B cell (primary cell): Measurements from ENCODE around the gene TPO. TPM values are rescaled to one million over a fixed set of nuclear protein-coding genes. Genes with fewer than 3 reads are reported as not detected.

Experiments
- ATAC-seq: fragments of 200-7000 bp; cut with Tn5 transposase; one replicate; pipeline ENCODE4 v1.10.0; 2021; ENCODE audit warnings: low read depth, mild to moderate bottlenecking, moderate number of reproducible peaks, moderate library complexity
- CTCF ChIA-PET: fragments of 350-600 bp; sonication (Branson Sonifier 250); formaldehyde crosslinking; loops from one replicate; lab custom pipeline; 2021; ENCODE audit warnings: antibody characterized with exemption, inconsistent platforms; lab: Charles Lee
- POLR2A ChIA-PET: fragments of 350-600 bp; sonication (Branson Sonifier 250); formaldehyde crosslinking; loops from one replicate; lab custom pipeline; 2021; ENCODE audit warnings: antibody characterized with exemption; lab: Charles Lee
- DNase-seq: peaks from one replicate; pipeline ENCODE4 v3.0.0; 2013
- H2AFZ ChIP-seq: 2 replicates; pipeline ENCODE4 v1.6.1; 2012; ENCODE audit warnings: mild to moderate bottlenecking, low read depth, low read length; ENCODE audit not compliant: insufficient read depth, poor library complexity, severe bottlenecking
- H3K27ac ChIP-seq, 2 donors: 1 replicate in 1 of 2; 2 replicates in 1 of 2; pipeline ENCODE4 v1.5.1; 2012 to 2013; ENCODE audit warnings: low read length in 2 of 2, mild to moderate bottlenecking in 2 of 2, moderate library complexity in 1 of 2
- H3K27me3 ChIP-seq, 4 experiments: fragments of 200-600 bp in 1 of 4; sonication (generic) in 1 of 4; replicated peaks in 1 of 4; 1 replicate in 2 of 4; 2 replicates in 2 of 4; pipeline versions ENCODE4 v1.6.1 to v1.7.0; 2013 to 2016; ENCODE audit warnings: low read length in 3 of 4, mild to moderate bottlenecking in 2 of 4, mixed read lengths in 1 of 4, moderate library complexity in 1 of 4; ENCODE audit not compliant: insufficient read depth in 4 of 4, control insufficient read depth in 3 of 4; ENCODE audit errors: control extremely low read depth in 1 of 4
- H3K36me3 ChIP-seq, 2 experiments: replicated peaks in 1 of 2; 1 replicate in 1 of 2; 2 replicates in 1 of 2; pipeline versions ENCODE4 v1.6.1 to v1.7.1; 2013; ENCODE audit warnings: low read length in 1 of 2; ENCODE audit not compliant: insufficient read depth in 2 of 2, control insufficient read depth in 1 of 2; ENCODE audit errors: control extremely low read depth in 1 of 2, extremely low read depth in 1 of 2
- H3K4me1 ChIP-seq, 2 donors: fragments of 200-600 bp in 1 of 2; sonication (generic) in 1 of 2; 1 replicate in 1 of 2; 2 replicates in 1 of 2; pipeline versions ENCODE4 v1.5.1 to v1.6.1; 2013 to 2017; ENCODE audit warnings: low read length in 2 of 2; ENCODE audit not compliant: control insufficient read depth in 2 of 2, insufficient read depth in 2 of 2
- H3K4me2 ChIP-seq: replicated peaks from 2 replicates; pipeline ENCODE3; 2012; ENCODE audit warnings: mild to moderate bottlenecking, low read depth, low read length; ENCODE audit not compliant: poor library complexity, severe bottlenecking
- H3K4me3 ChIP-seq, 5 experiments: fragments of 200-600 bp in 1 of 5; sonication (generic) in 1 of 5; 1 replicate in 3 of 5; 2 replicates in 2 of 5; pipeline versions ENCODE4 v1.5.1 to v1.7.0; 2011 to 2016; ENCODE audit warnings: low read length in 4 of 5, mild to moderate bottlenecking in 4 of 5, low read depth in 2 of 5, control low read depth in 1 of 5, moderate library complexity in 1 of 5; ENCODE audit not compliant: insufficient read depth in 1 of 5; ENCODE audit errors: control extremely low read depth in 1 of 5, extremely low read depth in 1 of 5
- H3K79me2 ChIP-seq: fragments of 200-600 bp; sonication (generic); one replicate; pipeline ENCODE4 v1.6.0; 2016; ENCODE audit warnings: low read length; ENCODE audit not compliant: control insufficient read depth, insufficient read depth
- H3K9ac ChIP-seq: fragments of 200-600 bp; sonication (generic); 2 replicates; pipeline ENCODE4 v1.6.1; 2017; ENCODE audit warnings: mild to moderate bottlenecking, low read length, moderate library complexity
- H3K9me3 ChIP-seq, 3 donors: one replicate each; pipeline versions ENCODE4 v1.6.1 to v1.7.1; 2013; ENCODE audit warnings: low read length in 2 of 3; ENCODE audit not compliant: control insufficient read depth in 2 of 3, insufficient read depth in 1 of 3; ENCODE audit errors: control extremely low read depth in 1 of 3
- H4K20me1 ChIP-seq: 2 replicates; pipeline ENCODE4 v1.6.0; 2012; ENCODE audit warnings: mild to moderate bottlenecking, low read length; ENCODE audit not compliant: insufficient read depth, control insufficient read depth, poor library complexity, severe bottlenecking
- H3K27ac Mint-ChIP-seq: one replicate; pipeline ENCODE4 v1.8.0; 2021; ENCODE audit warnings: mixed read lengths
- H3K27me3 Mint-ChIP-seq: one replicate; pipeline ENCODE4 v1.8.0; 2021; ENCODE audit warnings: mixed read lengths
- H3K4me1 Mint-ChIP-seq: one replicate; pipeline ENCODE4 v1.8.0; 2021; ENCODE audit warnings: mixed read lengths
- H3K4me3 Mint-ChIP-seq: one replicate; pipeline ENCODE4 v1.8.0; 2021; ENCODE audit warnings: mixed read lengths
- H3K9me3 Mint-ChIP-seq: one replicate; pipeline ENCODE4 v1.8.0; 2022; ENCODE audit warnings: mixed read lengths; ENCODE audit not compliant: insufficient read depth
- CTCF ChIP-seq: fragments of 200-600 bp; IDR thresholded peaks from one replicate; pipeline ENCODE4 v1.8.0; 2022; ENCODE audit warnings: antibody characterized with exemption, mild to moderate bottlenecking
- EZH2 ChIP-seq: IDR thresholded peaks from 2 replicates; pipeline ENCODE4 v1.6.1; 2012; ENCODE audit warnings: borderline replicate concordance, low read depth, mild to moderate bottlenecking, moderate library complexity, low read length; ENCODE audit not compliant: insufficient read depth, poor library complexity, severe bottlenecking
- WGBS: methylation state at CpG from one replicate; pipeline ENCODE4 v1.1.5; 2013; ENCODE audit warnings: missing lambda C conversion rate; ENCODE audit not compliant: insufficient coverage; 5-methylcytosine and 5-hydroxymethylcytosine counted together
- intact Hi-C: fragments of 100-400 bp; cut with micrococcal nuclease; formaldehyde crosslinking; loops from one replicate; pipeline ENCODE4 v1.10.0; 2022
- polyA plus RNA-seq: library from polyadenylated mRNA; depleted of rRNA; stranded (reverse); fragments of >200 nt; gene quantifications from 2 replicates; pipeline ENCODE4 v1.2.3, GENCODE V29; 2012
- total RNA-seq, 2 donors: library from RNA; stranded (reverse); fragments of 120-200 nt in 1 of 2; gene quantifications; 1 replicate in 1 of 2; 2 replicates in 1 of 2; pipeline versions ENCODE4 v1.2.3 to v1.2.4, GENCODE V29; 2013 to 2022

TPO gene
- total and polyA plus RNA-seq, 2 donors (not counting 1 experiment from before 2014, with no cell fraction given) = not detected

GRCh38 chr2:1402064-1402463, 11.2 kb upstream of the TPO start:
- Histone ChIP-seq H4K20me1 (no peaks in the 10 kb centered on the region), H2AFZ (no peak overlapping the region), H3K9ac (no peak overlapping the region), H3K27ac (no peak overlapping the region), H3K36me3 (no peaks in the 10 kb centered on the region), H3K9me3 (peaks cover 0 to 22% (median 0%) of the 10 kb centered on the region in 3 donors), H3K27me3 (no peaks in the 10 kb centered on the region), H3K4me3 (no peak overlapping the region), H3K79me2 (no peaks in the 10 kb centered on the region), H3K4me1 (peaks cover 43 to 45% of the 10 kb centered on the region in 2 donors), H3K4me2 (no peak overlapping the region)
- intact Hi-C loops = no loop called here
- no peak for DNase-seq
- Mint-ChIP-seq H3K4me3 (no peak overlapping the region), H3K27ac (no peak overlapping the region), H3K9me3 (no peaks in the 10 kb centered on the region), H3K4me1 (peaks cover 26% of the 10 kb centered on the region), H3K27me3 (peaks cover 3% of the 10 kb centered on the region)
- ChIA-PET CTCF (no interaction called here), POLR2A (no interaction called here)
- no peak for TF ChIP-seq CTCF
- TF ChIP-seq EZH2 = no peak
- no peak for ATAC-seq
- 93% methylated on average over 9 of the region's 9 CpGs for WGBS

- no peak overlapping the region for H2AFZ ChIP-seq
- intact Hi-C loops = no loop called here
- Mint-ChIP-seq H3K27me3 (peaks cover 10% of the 10 kb centered on the region), H3K9me3 (no peaks in the 10 kb centered on the region), H3K4me3 (no peak overlapping the region), H3K4me1 (peaks cover 26% of the 10 kb centered on the region), H3K27ac (no peak overlapping the region)
- no peaks in the 10 kb centered on the region for H4K20me1 ChIP-seq
- no peaks in the 10 kb centered on the region for H3K36me3 ChIP-seq
- ChIA-PET POLR2A (no interaction called here), CTCF (no interaction called here)
- WGBS = 98% methylated on average over 12 of the region's 12 CpGs
- ATAC-seq (no peak), DNase-seq (no peak)
- H3K4me2 ChIP-seq = no peak overlapping the region
- no peak for TF ChIP-seq CTCF
- no peak for TF ChIP-seq EZH2
- H3K79me2 ChIP-seq = no peaks in the 10 kb centered on the region
- H3K9me3 ChIP-seq = peaks cover 0 to 19% (median 0%) of the 10 kb centered on the region in 3 donors
- peaks cover 37% of the 10 kb centered on the region in 2 donors for H3K4me1 ChIP-seq
- H3K27me3 ChIP-seq = no peaks in the 10 kb centered on the region
- no peak overlapping the region for H3K4me3 ChIP-seq
- no peak overlapping the region for H3K9ac ChIP-seq
- H3K27ac ChIP-seq = no peak overlapping the region
Observed at GRCh38 chr2:1403565-1403964, 9.7 kb upstream of the TPO start.
